ENCODE measurements around the gene PREX1.
"Not testable (repeated sequence)": the region's sequence is repeated elsewhere in the genome, so short reads cannot be mapped to it uniquely, and the experiment has no call there.

The PREX1 gene

GRCh38 chr20:48771542-48771941 lies 56.3 kb downstream of the PREX1 start:
- no peak for DNase-seq

DNA sequence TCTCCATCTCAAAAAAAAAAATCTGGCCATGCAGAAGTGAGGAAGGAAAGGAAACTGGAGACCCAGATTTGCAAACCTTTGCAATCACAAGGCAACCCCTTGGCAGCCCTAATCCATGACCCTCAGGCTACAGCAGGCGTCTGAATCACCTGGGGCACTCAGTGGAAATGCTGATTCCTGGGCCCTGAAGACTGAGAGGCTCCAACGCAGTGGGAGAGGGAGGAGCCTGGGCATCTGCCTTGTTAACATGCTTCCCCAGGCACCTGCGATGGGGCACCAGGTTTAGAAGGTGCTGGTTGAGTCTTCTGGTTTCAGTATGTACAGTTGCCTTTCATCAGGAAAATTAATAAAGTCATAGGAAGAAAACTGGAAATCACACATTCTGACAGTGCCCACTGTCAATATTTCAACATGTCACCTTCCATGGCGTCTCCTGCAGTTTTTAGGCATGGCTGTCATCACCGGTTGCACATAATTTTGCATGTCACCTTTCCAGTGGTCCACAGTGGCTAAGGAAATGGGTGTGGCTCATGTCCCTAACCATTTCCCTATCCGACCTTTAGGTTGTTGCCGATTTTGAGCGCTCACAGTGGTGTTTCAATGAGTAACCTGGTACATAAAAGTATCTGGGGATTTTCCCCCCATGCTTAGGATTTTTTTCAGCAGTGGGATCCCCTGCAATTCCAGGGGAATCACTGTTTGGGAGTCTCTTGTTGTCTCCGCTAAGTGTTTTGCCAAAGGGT lies 56.9 kb downstream of the PREX1 start:
- DNase-seq: no peak

- DNase-seq: no peak
Measured at GRCh38 chr20:48769069-48769983, 58.5 kb downstream of the PREX1 start.

GRCh38 chr20:48766961-48767960 lies 60.5 kb downstream of the PREX1 start:
- no peak for DNase-seq

GRCh38 chr20:48766205-48766604 lies 61.6 kb downstream of the PREX1 start:
- DNase-seq: no peak

DNA sequence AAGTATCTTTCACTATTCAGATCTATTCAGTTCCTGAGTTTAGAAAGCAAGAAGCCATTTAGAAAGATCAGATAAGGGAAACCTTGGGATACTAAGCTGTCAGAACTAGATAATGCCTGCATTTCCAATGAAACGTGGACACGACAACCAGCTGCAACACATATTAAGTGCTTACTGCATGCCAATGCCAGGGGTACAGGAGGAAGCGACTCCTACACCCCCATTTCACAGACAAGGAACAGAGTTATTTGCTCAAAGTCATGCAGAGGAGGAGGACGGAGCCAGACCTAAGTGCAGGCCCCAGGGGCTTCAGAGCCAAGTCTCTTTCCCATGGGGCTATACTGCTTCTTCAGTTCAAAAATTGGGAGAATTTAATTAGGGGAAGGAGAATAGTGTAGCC lies 62.4 kb downstream of the PREX1 start:
- no peak for DNase-seq

- DNase-seq: no peak
Measured at GRCh38 chr20:48763216-48763914, 64.4 kb downstream of the PREX1 start.

DNA sequence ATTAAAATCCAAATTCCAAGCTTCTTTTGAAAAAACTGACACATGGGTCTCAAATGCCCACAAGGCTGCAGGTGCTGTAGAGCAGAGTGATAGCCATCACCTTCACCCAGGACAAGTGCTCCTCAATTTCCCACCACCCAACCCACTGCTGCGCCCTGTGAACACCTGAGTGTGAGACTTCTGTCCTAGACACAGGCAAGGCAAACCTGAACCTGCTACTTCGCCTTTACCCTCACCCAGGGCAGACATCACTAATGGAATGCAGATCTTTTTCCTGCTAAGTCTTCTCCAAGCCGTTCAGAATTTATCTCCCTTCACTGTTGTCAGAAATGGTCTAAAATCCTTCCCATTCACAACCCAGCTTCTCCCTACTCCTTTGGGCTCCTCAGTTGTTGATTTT lies 65.9 kb downstream of the PREX1 start:
- DNase-seq: no peak

GRCh38 chr20:48761023-48761785 lies 66.6 kb downstream of the PREX1 start:
- no peak for DNase-seq

GRCh38 chr20:48760403-48760983 lies 67.3 kb downstream of the PREX1 start:
- DNase-seq: no peak

GRCh38 chr20:48759631-48760245 lies 68.1 kb downstream of the PREX1 start:
- DNase-seq: no peak

DNA sequence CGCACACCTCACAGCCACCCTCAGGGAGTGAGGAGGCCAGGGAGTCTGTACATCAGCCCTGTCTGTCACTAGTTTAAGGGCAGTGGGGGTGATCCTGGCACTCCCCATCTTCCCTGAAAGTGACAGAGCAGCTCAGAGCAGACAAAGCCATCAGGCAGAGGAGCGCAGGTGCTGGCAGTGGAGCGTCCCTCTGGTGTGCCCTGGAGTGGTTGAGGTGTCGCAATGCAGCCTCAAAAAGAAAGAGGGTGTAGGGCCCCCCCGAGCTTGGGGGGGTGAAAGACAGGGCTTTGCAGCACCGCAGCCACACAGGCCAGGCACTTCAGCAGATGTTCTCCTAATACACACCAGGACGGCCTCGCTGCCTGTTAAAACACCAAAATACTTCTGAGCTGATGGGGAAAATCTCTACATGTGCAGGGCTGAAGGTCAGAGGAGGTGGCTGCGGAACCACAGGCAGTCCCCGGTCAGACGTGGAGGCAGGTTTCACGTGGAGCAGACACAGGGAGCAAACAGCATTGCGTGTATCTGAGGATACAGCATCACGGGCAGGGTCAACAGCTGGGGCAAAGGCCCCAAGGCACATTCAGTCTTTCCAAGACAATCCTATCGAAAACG lies 69.5 kb downstream of the PREX1 start:
- DNase-seq: no peak

DNA sequence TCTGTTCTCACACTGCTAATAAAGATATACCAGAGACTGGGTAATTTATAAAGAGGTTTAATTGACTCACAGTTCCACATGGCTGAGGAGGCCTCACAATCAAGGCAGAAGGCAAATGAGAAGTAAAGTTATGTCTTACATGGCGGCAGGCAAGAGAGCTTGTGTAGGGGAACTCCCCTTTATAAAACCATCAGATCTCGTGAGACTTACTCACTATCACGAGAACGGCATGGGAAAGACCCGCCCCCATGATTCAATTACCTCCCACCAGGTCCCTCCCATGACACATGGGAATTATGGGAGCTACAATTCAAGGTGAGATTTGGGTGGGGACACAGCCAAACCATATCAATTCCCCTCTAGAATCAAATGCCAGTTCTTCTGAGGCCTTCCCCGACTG lies 71.0 kb downstream of the PREX1 start:
- DNase-seq: not testable (repeated sequence)

DNA sequence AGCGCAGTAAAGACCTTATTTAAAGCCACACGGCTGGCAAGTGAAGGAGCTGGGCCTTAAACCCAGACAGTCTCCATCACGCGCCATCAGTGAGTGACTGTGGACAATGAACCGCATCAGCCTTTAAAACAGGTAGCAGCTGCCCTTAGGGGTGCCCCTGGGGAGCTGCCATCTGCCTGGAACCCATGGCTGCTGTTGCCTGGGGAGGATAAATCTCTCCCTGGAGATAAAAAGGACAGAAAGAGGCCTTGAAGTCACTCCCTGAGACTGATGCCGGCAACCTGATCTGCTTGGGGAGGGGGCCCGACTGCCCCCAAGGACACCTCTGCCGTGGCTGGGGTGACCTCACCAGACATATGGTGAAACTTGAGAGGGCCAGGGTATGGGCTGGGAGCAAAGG lies 73.5 kb downstream of the PREX1 start:
- DNase-seq: no peak

- no peak for DNase-seq
Measured at GRCh38 chr20:48752963-48753362, 74.8 kb downstream of the PREX1 start.

DNA sequence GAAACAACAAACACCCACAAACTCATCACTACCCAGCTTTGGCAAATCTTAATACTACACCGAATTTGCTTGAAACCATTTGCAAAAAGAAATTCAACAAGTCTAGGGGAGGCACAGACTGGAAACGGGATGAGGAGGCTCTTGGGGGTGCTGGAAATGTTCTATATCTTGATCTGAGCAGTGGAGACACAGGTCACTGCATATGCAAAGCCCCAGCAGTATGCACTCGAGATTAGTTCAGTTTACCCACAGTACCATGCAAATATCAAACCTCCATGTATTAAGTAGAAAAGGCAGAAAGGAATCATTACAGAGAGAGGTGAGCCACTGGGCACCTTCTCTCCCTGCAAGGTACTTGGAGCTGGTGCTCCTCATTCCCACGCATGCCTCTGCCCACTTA lies 75.9 kb downstream of the PREX1 start:
- DNase-seq: no peak

DNA sequence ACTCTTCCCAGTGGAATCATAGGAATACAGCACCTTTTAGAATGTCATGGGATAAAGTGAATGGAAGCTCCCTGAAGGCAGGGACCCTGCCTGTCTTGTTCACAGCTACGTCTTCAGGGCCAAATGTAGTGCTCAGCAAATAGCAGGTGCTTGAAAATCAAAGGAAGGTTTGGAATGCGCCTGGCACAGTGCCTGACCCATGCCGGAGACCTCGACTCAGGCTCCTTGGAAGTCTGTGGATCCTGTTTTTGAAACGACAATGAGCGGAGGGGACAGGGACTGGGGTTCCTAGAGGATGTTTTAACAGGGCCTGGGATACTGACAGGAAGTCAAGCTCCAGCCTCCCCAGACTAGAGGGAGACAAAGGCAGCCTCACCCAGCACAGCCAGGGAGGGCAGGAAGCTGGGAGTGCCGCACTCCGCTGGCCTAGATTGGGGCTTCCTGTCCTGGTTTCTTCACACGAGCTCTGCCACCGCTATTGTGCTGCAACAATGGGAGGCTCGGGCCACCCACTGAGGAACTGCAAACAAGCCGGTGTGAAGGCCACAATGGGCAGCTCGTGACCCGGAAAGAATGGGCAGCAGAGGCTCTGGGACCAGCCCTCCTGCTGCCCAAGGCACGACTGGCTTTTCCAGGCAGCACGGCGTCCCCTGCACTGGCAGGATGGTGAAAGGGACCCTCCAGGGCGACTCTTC lies 76.7 kb downstream of the PREX1 start:
- peak; percentile 50 for DNase-seq

DNA sequence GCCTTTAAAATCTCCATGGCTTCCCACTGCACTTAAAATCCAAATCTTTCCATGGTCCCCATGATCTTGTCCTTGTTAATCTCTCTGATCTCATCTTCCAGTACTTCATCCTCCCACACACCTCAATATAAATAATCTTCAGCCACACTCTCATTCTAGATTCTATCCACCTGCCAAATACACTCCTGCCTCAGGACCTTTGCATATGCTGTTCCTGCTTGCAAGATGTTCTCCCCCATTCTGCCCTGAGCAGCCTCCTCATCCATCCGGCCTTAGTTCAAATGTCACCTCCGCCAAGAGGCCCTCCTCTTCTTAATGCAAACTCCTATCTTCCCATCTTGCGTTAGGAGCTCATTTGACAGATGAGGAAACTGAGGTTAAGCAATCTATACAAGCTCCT lies 77.4 kb downstream of the PREX1 start:
- DNase-seq: no peak

GRCh38 chr20:48749437-48749836 lies 78.4 kb downstream of the PREX1 start:
- no peak for DNase-seq
